HEK293 (cell line): ENCODE results near the gene MCTS1.
A peak's percentile ranks its signal among the peaks of the same experiment; 100 is the strongest.

ENCODE experiments used
- EGR2 ChIP-seq: fragments of 450-650 bp; formaldehyde crosslinking; IDR thresholded peaks from 2 replicates; pipeline ENCODE4 v1.5.1; 2016; ENCODE audit warnings: low read depth, missing biosample characterization, missing genetic modification characterization
- KLF9 ChIP-seq: fragments of 450-650 bp; formaldehyde crosslinking; IDR thresholded peaks from 2 replicates; pipeline ENCODE4 v1.5.1; 2016; ENCODE audit warnings: missing biosample characterization, missing genetic modification characterization, low read depth
- OSR2 ChIP-seq: fragments of 450-650 bp; formaldehyde crosslinking; IDR thresholded peaks from 2 replicates; pipeline ENCODE4 v1.5.1; 2016; ENCODE audit warnings: missing biosample characterization, missing genetic modification characterization
- PRDM10 ChIP-seq: fragments of 450-650 bp; formaldehyde crosslinking; IDR thresholded peaks from 2 replicates; pipeline ENCODE4 v1.5.1; 2016; ENCODE audit warnings: missing biosample characterization, missing genetic modification characterization
- SP2 ChIP-seq: fragments of 450-650 bp; formaldehyde crosslinking; IDR thresholded peaks from 2 replicates; pipeline ENCODE4 v1.5.1; 2016; ENCODE audit warnings: missing biosample characterization, missing genetic modification characterization
- SP3 ChIP-seq: fragments of 450-650 bp; formaldehyde crosslinking; IDR thresholded peaks from 2 replicates; pipeline ENCODE4 v1.5.1; 2016; ENCODE audit warnings: missing biosample characterization, missing genetic modification characterization
- WT1 ChIP-seq: fragments of 450-650 bp; formaldehyde crosslinking; IDR thresholded peaks from 2 replicates; pipeline ENCODE4 v1.5.1; 2016; ENCODE audit warnings: missing biosample characterization, missing genetic modification characterization
- ZBTB20 ChIP-seq: fragments of 450-650 bp; formaldehyde crosslinking; IDR thresholded peaks from 2 replicates; pipeline ENCODE4 v1.5.1; 2016; ENCODE audit warnings: missing biosample characterization, missing genetic modification characterization
- ZBTB21 ChIP-seq: fragments of 450-650 bp; formaldehyde crosslinking; IDR thresholded peaks from 2 replicates; pipeline ENCODE4 v1.5.1; 2017; ENCODE audit warnings: missing biosample characterization, missing genetic modification characterization
- ZBTB48 ChIP-seq: fragments of 450-650 bp; formaldehyde crosslinking; IDR thresholded peaks from 2 replicates; pipeline ENCODE4 v1.5.1; 2016; ENCODE audit warnings: missing biosample characterization, missing genetic modification characterization
- ZBTB8A ChIP-seq: fragments of 450-650 bp; formaldehyde crosslinking; IDR thresholded peaks from 2 replicates; pipeline ENCODE4 v1.5.1; 2016; ENCODE audit warnings: missing biosample characterization, missing genetic modification characterization
- ZNF121 ChIP-seq: fragments of 450-650 bp; formaldehyde crosslinking; IDR thresholded peaks from 2 replicates; pipeline ENCODE4 v1.5.1; 2016; ENCODE audit warnings: missing biosample characterization, missing genetic modification characterization
- ZNF169 ChIP-seq: fragments of 450-650 bp; formaldehyde crosslinking; IDR thresholded peaks from 2 replicates; pipeline ENCODE4 v1.5.1; 2016; ENCODE audit warnings: missing biosample characterization, missing genetic modification characterization
- ZNF324 ChIP-seq: fragments of 450-650 bp; formaldehyde crosslinking; IDR thresholded peaks from 2 replicates; pipeline ENCODE4 v1.5.1; 2016; ENCODE audit warnings: missing biosample characterization, missing genetic modification characterization
- ZNF335 ChIP-seq: fragments of 450-650 bp; formaldehyde crosslinking; conservative IDR thresholded peaks from 2 replicates; pipeline ENCODE4 v1.5.1; 2016; ENCODE audit warnings: missing biosample characterization, missing genetic modification characterization
- ZNF366 ChIP-seq: fragments of 450-650 bp; formaldehyde crosslinking; conservative IDR thresholded peaks from 2 replicates; pipeline ENCODE4 v1.5.1; 2016; ENCODE audit warnings: missing biosample characterization, missing genetic modification characterization
- ZNF555 ChIP-seq: fragments of 450-650 bp; formaldehyde crosslinking; conservative IDR thresholded peaks from 2 replicates; pipeline ENCODE4 v1.5.1; 2017; ENCODE audit warnings: missing biosample characterization, mild to moderate bottlenecking, missing genetic modification characterization, inconsistent platforms
- ZNF561 ChIP-seq: fragments of 450-650 bp; IDR thresholded peaks from 2 replicates; pipeline ENCODE4 v1.5.1; 2018; ENCODE audit warnings: missing biosample characterization, missing genetic modification characterization, borderline replicate concordance
- ZNF610 ChIP-seq: fragments of 450-650 bp; formaldehyde crosslinking; IDR thresholded peaks from 2 replicates; pipeline ENCODE4 v1.5.1; 2016; ENCODE audit warnings: missing biosample characterization, missing genetic modification characterization, borderline replicate concordance
- ZNF629 ChIP-seq: fragments of 450-650 bp; formaldehyde crosslinking; IDR thresholded peaks from 2 replicates; pipeline ENCODE4 v1.5.1; 2017; ENCODE audit warnings: missing biosample characterization, missing genetic modification characterization
- ZNF660 ChIP-seq: fragments of 450-650 bp; IDR thresholded peaks from 2 replicates; pipeline ENCODE4 v1.5.1; 2018; ENCODE audit warnings: missing biosample characterization, mild to moderate bottlenecking, missing genetic modification characterization
- ZNF701 ChIP-seq: fragments of 450-650 bp; formaldehyde crosslinking; IDR thresholded peaks from 2 replicates; pipeline ENCODE4 v1.5.1; 2016; ENCODE audit warnings: missing biosample characterization, missing genetic modification characterization
- ZSCAN23 ChIP-seq: fragments of 450-650 bp; formaldehyde crosslinking; IDR thresholded peaks from 2 replicates; pipeline ENCODE4 v1.5.1; 2016; ENCODE audit warnings: missing biosample characterization, missing genetic modification characterization
- ZXDB ChIP-seq: fragments of 450-650 bp; formaldehyde crosslinking; IDR thresholded peaks from 2 replicates; pipeline ENCODE4 v1.5.1; 2016; ENCODE audit warnings: missing biosample characterization, missing genetic modification characterization
- TF ChIP-seq, protein P1 (sequence below): fragments of 450-650 bp; formaldehyde crosslinking; conservative IDR thresholded peaks from 2 replicates; pipeline ENCODE4 v1.5.1; 2016; ENCODE audit warnings: low read depth, missing biosample characterization, missing genetic modification characterization
- TF ChIP-seq, protein P2 (sequence below): fragments of 450-650 bp; formaldehyde crosslinking; IDR thresholded peaks from 2 replicates; pipeline ENCODE4 v1.5.1; 2016; ENCODE audit warnings: missing biosample characterization, missing genetic modification characterization
- TF ChIP-seq, protein P3 (sequence below): fragments of 450-650 bp; formaldehyde crosslinking; IDR thresholded peaks from 2 replicates; pipeline ENCODE4 v1.5.1; 2016; ENCODE audit warnings: missing biosample characterization, missing genetic modification characterization
- TF ChIP-seq, protein P4 (sequence below): fragments of 450-650 bp; formaldehyde crosslinking; IDR thresholded peaks from 2 replicates; pipeline ENCODE4 v1.5.1; 2016; ENCODE audit warnings: missing biosample characterization, missing genetic modification characterization, low read depth
- TF ChIP-seq, protein P5 (sequence below): sonication (generic); formaldehyde crosslinking; IDR thresholded peaks from 2 replicates; pipeline ENCODE4 v1.8.1; 2022; ENCODE audit warnings: mild to moderate bottlenecking, moderate library complexity, missing genetic modification reagents

The MCTS1 gene

GRCh38 chrX:120603707-120604360 lies at the start of gene MCTS1 (continued):
- peak; percentile 24; the same call in 1 of the 2 replicates for TF ChIP-seq ZNF324 (tag by site-specific recombination)
- TF ChIP-seq, protein P1, sequence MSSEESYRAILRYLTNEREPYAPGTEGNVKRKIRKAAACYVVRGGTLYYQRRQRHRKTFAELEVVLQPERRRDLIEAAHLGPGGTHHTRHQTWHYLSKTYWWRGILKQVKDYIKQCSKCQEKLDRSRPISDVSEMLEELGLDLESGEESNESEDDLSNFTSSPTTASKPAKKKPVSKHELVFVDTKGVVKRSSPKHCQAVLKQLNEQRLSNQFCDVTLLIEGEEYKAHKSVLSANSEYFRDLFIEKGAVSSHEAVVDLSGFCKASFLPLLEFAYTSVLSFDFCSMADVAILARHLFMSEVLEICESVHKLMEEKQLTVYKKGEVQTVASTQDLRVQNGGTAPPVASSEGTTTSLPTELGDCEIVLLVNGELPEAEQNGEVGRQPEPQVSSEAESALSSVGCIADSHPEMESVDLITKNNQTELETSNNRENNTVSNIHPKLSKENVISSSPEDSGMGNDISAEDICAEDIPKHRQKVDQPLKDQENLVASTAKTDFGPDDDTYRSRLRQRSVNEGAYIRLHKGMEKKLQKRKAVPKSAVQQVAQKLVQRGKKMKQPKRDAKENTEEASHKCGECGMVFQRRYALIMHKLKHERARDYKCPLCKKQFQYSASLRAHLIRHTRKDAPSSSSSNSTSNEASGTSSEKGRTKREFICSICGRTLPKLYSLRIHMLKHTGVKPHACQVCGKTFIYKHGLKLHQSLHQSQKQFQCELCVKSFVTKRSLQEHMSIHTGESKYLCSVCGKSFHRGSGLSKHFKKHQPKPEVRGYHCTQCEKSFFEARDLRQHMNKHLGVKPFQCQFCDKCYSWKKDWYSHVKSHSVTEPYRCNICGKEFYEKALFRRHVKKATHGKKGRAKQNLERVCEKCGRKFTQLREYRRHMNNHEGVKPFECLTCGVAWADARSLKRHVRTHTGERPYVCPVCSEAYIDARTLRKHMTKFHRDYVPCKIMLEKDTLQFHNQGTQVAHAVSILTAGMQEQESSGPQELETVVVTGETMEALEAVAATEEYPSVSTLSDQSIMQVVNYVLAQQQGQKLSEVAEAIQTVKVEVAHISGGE (tag by site-specific recombination): peak; percentile 56
- 0 out of 2 replicates have a peak, but pooled peaks have one; percentile 38 for TF ChIP-seq ZNF610
- TF ChIP-seq ZNF121: no peak
- TF ChIP-seq EGR2 (tag by site-specific recombination): 0 out of 2 replicates have a peak, but pooled peaks have one; percentile 27
- TF ChIP-seq ZSCAN23: no peak
- peak; percentile 81 for TF ChIP-seq ZBTB21
- peak; percentile 95 for TF ChIP-seq PRDM10
- TF ChIP-seq ZBTB8A (tag by site-specific recombination): no peak
- peak; percentile 63 for TF ChIP-seq ZNF335 (tag by site-specific recombination)
- no peak for TF ChIP-seq ZBTB48 (tag by site-specific recombination)
- no peak for TF ChIP-seq ZNF169 (tag by site-specific recombination)
- TF ChIP-seq ZNF701 (tag by site-specific recombination): no peak
- TF ChIP-seq, protein P2, sequence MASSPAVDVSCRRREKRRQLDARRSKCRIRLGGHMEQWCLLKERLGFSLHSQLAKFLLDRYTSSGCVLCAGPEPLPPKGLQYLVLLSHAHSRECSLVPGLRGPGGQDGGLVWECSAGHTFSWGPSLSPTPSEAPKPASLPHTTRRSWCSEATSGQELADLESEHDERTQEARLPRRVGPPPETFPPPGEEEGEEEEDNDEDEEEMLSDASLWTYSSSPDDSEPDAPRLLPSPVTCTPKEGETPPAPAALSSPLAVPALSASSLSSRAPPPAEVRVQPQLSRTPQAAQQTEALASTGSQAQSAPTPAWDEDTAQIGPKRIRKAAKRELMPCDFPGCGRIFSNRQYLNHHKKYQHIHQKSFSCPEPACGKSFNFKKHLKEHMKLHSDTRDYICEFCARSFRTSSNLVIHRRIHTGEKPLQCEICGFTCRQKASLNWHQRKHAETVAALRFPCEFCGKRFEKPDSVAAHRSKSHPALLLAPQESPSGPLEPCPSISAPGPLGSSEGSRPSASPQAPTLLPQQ (tag by site-specific recombination): peak; percentile 57; the same call in 1 of the 2 replicates
- TF ChIP-seq ZNF555 (tag by site-specific recombination): no peak
- no peak for TF ChIP-seq ZNF561 (tag by site-specific recombination)
- TF ChIP-seq ZNF660 (tag by site-specific recombination): peak; percentile 54; the same call in 1 of the 2 replicates
- TF ChIP-seq SP3 (tag by site-specific recombination): peak; percentile 81
- TF ChIP-seq KLF9: peak; percentile 58; the same call in 1 of the 2 replicates
- TF ChIP-seq, protein P3, sequence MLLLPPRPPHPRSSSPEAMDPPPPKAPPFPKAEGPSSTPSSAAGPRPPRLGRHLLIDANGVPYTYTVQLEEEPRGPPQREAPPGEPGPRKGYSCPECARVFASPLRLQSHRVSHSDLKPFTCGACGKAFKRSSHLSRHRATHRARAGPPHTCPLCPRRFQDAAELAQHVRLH (tag by site-specific recombination): peak; percentile 80; the same call in 1 of the 2 replicates
- peak; percentile 49; the same call in 1 of the 2 replicates for TF ChIP-seq ZXDB (tag by site-specific recombination)
- TF ChIP-seq, protein P4, sequence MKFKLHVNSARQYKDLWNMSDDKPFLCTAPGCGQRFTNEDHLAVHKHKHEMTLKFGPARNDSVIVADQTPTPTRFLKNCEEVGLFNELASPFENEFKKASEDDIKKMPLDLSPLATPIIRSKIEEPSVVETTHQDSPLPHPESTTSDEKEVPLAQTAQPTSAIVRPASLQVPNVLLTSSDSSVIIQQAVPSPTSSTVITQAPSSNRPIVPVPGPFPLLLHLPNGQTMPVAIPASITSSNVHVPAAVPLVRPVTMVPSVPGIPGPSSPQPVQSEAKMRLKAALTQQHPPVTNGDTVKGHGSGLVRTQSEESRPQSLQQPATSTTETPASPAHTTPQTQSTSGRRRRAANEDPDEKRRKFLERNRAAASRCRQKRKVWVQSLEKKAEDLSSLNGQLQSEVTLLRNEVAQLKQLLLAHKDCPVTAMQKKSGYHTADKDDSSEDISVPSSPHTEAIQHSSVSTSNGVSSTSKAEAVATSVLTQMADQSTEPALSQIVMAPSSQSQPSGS (tag by site-specific recombination): 0 out of 2 replicates have a peak, but pooled peaks have one; percentile 23
- peak; percentile 88 for TF ChIP-seq ZNF629 (tag by site-specific recombination)
- 0 out of 2 replicates have a peak, but pooled peaks have one; percentile 8 for TF ChIP-seq ZBTB20 (tag by site-specific recombination)
- TF ChIP-seq WT1 (tag by site-specific recombination): no peak
- TF ChIP-seq ZNF366: peak; percentile 89
- peak; percentile 65 for TF ChIP-seq OSR2 (tag by site-specific recombination)
- peak; percentile 91 for TF ChIP-seq SP2 (tag by site-specific recombination)
- TF ChIP-seq, protein P5, sequence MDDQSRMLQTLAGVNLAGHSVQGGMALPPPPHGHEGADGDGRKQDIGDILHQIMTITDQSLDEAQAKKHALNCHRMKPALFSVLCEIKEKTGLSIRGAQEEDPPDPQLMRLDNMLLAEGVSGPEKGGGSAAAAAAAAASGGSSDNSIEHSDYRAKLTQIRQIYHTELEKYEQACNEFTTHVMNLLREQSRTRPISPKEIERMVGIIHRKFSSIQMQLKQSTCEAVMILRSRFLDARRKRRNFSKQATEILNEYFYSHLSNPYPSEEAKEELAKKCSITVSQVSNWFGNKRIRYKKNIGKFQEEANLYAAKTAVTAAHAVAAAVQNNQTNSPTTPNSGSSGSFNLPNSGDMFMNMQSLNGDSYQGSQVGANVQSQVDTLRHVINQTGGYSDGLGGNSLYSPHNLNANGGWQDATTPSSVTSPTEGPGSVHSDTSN (CRISPR knock-in tag): no peak
